Left lung (tissue), 10 donors: ENCODE results near the gene EXD3. TPM values are rescaled to one million over a fixed set of nuclear protein-coding genes. Genes with fewer than 3 reads are reported as not detected.

ENCODE experiments used
- ATAC-seq: fragments of 200-7000 bp; cut with Tn5 transposase; one replicate; pipeline ENCODE4 v1.9.1; 2020; ENCODE audit warnings: moderate library complexity
- DNase-seq, 4 donors: peaks; one replicate each; pipeline ENCODE4 v3.0.0-alpha.2; 2013 to 2020
- H3K27ac ChIP-seq, 2 donors: fragments of 200-600 bp; sonication (generic) in 1 of 2; one replicate each; pipeline versions ENCODE4 v1.5.0 to v1.8.0; 2020 to 2021
- H3K27me3 ChIP-seq, 2 donors: fragments of 200-600 bp; sonication (generic) in 1 of 2; one replicate each; pipeline versions ENCODE4 v1.5.0 to v1.8.0; 2020 to 2021
- H3K36me3 ChIP-seq, 2 donors: fragments of 200-600 bp; sonication (generic) in 1 of 2; one replicate each; pipeline versions ENCODE4 v1.5.0 to v1.8.0; 2020 to 2021
- H3K4me1 ChIP-seq, 2 donors: fragments of 200-600 bp; one replicate each; pipeline ENCODE4 v1.8.0; 2021
- H3K4me3 ChIP-seq, 2 donors: fragments of 200-600 bp; sonication (generic) in 1 of 2; one replicate each; pipeline versions ENCODE4 v1.5.0 to v1.8.0; 2020 to 2021; ENCODE audit warnings: mild to moderate bottlenecking in 1 of 2
- H3K9me3 ChIP-seq, 2 donors: fragments of 200-600 bp; sonication (generic) in 1 of 2; one replicate each; pipeline versions ENCODE4 v1.5.0 to v1.8.0; 2020 to 2021
- intact Hi-C, 2 donors: fragments of 100-400 bp; cut with DNase I; formaldehyde crosslinking; loops; one replicate each; pipeline versions ENCODE4 v1.11.2 to v1.14.2; 2022
- polyA plus RNA-seq, 6 donors: library from polyadenylated mRNA; unstranded; fragments of 120-200 nt; gene quantifications; one replicate each; pipeline ENCODE4 v1.2.1, GENCODE V29; 2013; ENCODE audit not compliant: insufficient read length in 6 of 6
- total RNA-seq, 2 donors: library from RNA; stranded (reverse); fragmentation: NEBNext Ultra II Directional; extraction: Animal tissue kit (Norgen Biotek cat#: 25700); gene quantifications; one replicate each; pipeline ENCODE4 v1.2.1, GENCODE V29; 2021
- TF ChIP-seq, protein P1 (sequence below), 2 donors: fragments of 200-600 bp; sonication (generic) in 1 of 2; IDR thresholded peaks; one replicate each; pipeline versions ENCODE4 v1.5.0 to v1.8.0; 2021; ENCODE audit warnings: antibody characterized with exemption in 2 of 2
- donor health status: DM: no; HTN: yes; CAD: no.
- donor health status: DM: no; HTN: no; CAD: no.

The EXD3 gene
- total and polyA plus RNA-seq, 8 donors, result 13.2 to 21.8 (median 16.6) TPM

DNA sequence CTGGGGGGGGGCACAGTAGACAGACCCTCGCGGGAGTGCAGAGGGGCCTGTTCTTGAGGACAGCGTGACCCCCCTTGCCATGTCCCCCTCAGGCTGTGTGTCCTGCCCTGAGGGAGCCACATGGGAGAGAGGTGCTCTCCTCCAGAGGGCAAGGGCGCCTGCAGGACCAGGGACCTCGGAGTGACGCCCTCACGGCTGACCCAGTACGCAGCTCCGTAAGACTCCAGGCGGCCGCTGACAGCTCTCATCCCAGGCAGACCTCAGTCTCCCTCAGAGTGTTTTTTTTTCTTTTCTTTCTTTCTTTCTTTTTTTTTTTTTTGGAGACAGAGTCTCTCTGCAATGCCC lies 27.3 kb downstream of the EXD3 start:
- ATAC-seq (no peak), DNase-seq (no peak)
- intact Hi-C loops, result no loop called here
- peaks cover 0 to 3% of the 10 kb centered on the region in 2 donors for H3K4me1 ChIP-seq
- no peaks in the 10 kb centered on the region for H3K9me3 ChIP-seq
- no peaks in the 10 kb centered on the region for H3K27me3 ChIP-seq
- H3K4me3 ChIP-seq, result no peak overlapping the region
- H3K27ac ChIP-seq, result no peak overlapping the region
- H3K36me3 ChIP-seq, result peaks cover 0 to 6% of the 10 kb centered on the region in 2 donors
- TF ChIP-seq, protein P1, sequence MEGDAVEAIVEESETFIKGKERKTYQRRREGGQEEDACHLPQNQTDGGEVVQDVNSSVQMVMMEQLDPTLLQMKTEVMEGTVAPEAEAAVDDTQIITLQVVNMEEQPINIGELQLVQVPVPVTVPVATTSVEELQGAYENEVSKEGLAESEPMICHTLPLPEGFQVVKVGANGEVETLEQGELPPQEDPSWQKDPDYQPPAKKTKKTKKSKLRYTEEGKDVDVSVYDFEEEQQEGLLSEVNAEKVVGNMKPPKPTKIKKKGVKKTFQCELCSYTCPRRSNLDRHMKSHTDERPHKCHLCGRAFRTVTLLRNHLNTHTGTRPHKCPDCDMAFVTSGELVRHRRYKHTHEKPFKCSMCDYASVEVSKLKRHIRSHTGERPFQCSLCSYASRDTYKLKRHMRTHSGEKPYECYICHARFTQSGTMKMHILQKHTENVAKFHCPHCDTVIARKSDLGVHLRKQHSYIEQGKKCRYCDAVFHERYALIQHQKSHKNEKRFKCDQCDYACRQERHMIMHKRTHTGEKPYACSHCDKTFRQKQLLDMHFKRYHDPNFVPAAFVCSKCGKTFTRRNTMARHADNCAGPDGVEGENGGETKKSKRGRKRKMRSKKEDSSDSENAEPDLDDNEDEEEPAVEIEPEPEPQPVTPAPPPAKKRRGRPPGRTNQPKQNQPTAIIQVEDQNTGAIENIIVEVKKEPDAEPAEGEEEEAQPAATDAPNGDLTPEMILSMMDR (IDR thresholded peaks at IDR 0.05), result no peak

DNA sequence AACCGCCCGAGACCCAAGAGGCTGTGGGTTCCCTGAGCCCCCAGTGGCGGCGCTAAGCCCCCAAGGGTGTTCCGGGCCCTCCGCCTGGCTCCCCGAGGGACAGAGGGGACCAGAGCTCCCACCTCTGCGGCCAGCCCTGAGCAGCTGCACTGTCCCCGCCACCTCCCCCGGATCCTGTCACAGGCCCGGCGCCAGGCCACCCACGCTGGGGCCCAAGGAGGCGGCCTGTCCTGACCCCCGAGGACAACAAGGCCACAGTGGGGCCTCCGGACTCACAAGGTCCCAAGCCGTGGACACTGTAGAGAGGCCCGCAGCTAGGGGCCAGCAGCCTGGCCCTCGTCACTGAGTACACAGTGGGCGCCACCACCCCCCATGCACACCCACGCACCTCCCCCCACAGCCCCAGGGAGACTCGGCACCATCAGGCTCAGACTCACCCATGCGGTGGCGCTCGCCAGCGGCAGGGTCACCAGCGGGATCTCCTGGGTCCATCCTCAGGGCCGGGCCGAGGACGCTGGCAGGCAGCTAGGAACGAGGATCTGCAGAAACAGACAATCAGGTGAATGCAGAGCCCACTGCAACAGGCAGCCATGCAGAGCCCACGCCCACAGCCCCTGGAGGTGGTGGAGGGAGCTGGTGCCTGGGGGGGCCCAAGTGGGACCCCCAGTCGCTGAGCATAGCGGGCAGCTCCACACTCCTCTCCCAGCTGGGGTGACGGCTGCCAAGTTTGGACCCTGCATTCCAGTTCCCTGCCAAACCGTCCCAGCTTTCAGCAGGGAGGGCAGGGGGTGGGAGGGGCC lies 27.9 kb downstream of the EXD3 start:
- Histone ChIP-seq H3K36me3 (peaks cover 0 to 6% of the 10 kb centered on the region in 2 donors), H3K27me3 (no peaks in the 10 kb centered on the region), H3K9me3 (no peaks in the 10 kb centered on the region), H3K4me3 (no peak overlapping the region), H3K27ac (no peak overlapping the region), H3K4me1 (peaks cover 0 to 3% of the 10 kb centered on the region in 2 donors)
- DNase-seq (peak in 1 of 4 donors; percentile 66), ATAC-seq (no peak)
- intact Hi-C loops, result no loop called here
- TF ChIP-seq, protein P1 (IDR thresholded peaks at IDR 0.05), result no peak

DNA sequence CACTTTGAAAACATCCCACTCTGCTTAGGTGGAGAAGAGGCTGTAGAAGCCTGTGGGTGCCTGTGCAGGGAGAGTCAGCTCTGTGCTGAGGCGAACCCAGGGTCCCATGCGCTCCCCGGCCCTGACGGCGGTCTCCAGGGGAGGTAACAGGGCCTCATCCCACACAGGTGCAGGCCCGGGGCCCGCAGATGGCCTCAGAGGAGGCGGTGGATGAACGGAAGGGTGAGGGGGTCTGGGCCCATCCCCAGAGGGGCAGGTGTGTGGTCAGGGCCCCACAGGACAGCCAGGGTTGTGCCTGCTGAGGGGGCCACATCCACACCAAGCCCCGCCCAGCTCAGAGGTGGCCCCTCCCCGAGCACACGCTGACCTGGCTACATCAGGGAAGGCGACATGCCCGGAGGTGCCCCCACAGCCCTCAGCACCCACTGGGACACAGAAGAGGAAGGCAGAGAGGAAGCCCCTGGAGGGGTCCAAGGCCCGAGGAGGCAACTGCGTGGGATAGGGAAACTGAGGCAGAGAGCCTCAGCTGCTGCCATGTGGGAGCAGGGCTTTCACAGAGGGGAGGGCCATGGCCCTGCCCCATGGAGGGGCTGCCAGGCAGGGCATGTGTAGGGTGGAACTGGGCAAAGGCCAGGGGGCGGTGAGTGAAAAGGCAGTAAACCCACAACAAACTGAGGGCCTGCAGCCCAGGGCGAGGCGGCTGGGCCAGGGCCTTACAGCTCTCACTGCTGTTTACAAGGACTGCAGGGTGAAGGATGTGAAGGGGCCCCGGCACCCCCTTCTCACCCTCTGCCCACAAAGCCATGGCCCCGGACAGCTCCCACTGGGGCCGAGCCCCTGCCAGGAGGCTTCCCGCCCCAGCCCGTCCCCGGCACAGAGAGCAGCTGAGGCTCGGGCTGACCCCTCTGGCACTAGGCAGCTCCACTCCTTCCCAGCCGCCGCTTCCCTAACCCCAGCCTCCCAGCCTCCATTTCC lies 29.5 kb downstream of the EXD3 start:
- intact Hi-C loops, result no loop called here
- Histone ChIP-seq H3K36me3 (peaks cover 0 to 6% of the 10 kb centered on the region in 2 donors), H3K27me3 (no peaks in the 10 kb centered on the region), H3K9me3 (no peaks in the 10 kb centered on the region), H3K4me1 (peaks cover 0 to 3% of the 10 kb centered on the region in 2 donors), H3K27ac (no peak overlapping the region), H3K4me3 (no peak overlapping the region)
- DNase-seq (peak in 1 of 4 donors; percentile 53), ATAC-seq (no peak)
- TF ChIP-seq, protein P1 (IDR thresholded peaks at IDR 0.05), result no peak

DNA sequence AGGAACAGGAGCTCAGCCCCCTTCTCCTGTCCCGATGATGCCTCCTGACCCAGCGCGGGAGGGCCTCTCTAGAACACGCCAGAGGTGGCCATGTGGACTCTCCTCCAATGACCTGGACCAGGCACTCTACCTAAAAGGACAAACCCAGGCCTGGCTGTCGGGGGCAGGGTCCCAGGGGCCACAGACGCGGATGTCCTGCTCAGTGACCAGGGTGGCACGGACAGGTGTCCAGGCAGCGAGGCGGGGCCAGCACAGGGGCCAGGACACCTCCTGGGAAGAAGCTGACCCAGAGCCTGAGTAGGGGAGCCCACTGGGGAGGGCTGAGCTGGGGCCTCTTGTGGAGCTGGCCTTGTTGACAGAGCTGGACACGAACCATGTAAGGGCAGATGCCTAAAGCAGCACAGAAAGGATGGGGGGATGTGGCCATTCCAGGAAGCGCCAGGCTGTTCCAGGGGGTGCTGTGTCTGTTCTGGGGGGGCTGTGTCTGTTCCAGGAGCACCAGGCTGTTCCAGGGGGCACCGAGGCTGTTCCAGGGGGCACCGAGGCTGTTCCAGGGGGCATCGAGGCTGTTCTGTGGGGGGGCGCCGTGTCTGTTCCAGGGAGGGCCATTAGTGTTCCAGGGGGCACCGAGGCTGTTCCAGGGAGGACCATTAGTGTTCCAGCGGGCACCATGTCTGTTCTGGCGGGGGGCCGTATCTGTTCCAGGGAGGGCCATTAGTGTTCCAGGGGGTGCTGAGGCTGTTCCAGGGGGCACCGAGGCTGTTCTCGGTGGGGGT lies 30.5 kb downstream of the EXD3 start:
- TF ChIP-seq, protein P1 (IDR thresholded peaks at IDR 0.05), result no peak
- no peaks in the 10 kb centered on the region for H3K27me3 ChIP-seq
- ATAC-seq (no peak), DNase-seq (no peak)
- peak overlapping the region in 1 of 2 donors; percentile 33 for H3K27ac ChIP-seq
- no peak overlapping the region for H3K4me3 ChIP-seq
- intact Hi-C loops, result no loop called here
- H3K9me3 ChIP-seq, result no peaks in the 10 kb centered on the region
- H3K36me3 ChIP-seq, result peaks cover 0 to 6% of the 10 kb centered on the region in 2 donors
- H3K4me1 ChIP-seq, result peaks cover 0 to 14% of the 10 kb centered on the region in 2 donors
